Tibial artery (tissue), 4 donors: ENCODE data around the gene ATP11B.

Experiments used
- DNase-seq, 2 donors: peaks; one replicate each; pipeline ENCODE4 v3.0.0-alpha.2; 2019
- H3K27ac ChIP-seq, 2 donors: fragments of 200-600 bp; sonication (generic) in 1 of 2; 1 replicate in 1 of 2; 2 replicates in 1 of 2; pipeline ENCODE4 v1.5.1; 2018 to 2019; ENCODE audit warnings: mild to moderate bottlenecking in 1 of 2
- H3K27me3 ChIP-seq, 2 donors: fragments of 200-600 bp; sonication (generic) in 1 of 2; one replicate each; pipeline versions ENCODE4 v1.5.1 to v1.6.0; 2016 to 2019
- H3K36me3 ChIP-seq, 3 donors: fragments of 200-600 bp; sonication (generic) in 2 of 3; one replicate each; pipeline ENCODE4 v1.5.1; 2016 to 2019; ENCODE audit warnings: mild to moderate bottlenecking in 2 of 3
- H3K4me1 ChIP-seq, 4 donors: fragments of 200-600 bp; sonication (generic) in 2 of 4; 1 replicate in 3 of 4; 2 replicates in 1 of 4; pipeline ENCODE4 v1.5.1; 2016 to 2019
- H3K4me3 ChIP-seq, 2 donors: fragments of 200-600 bp; sonication (generic) in 1 of 2; 1 replicate in 1 of 2; 2 replicates in 1 of 2; pipeline ENCODE4 v1.5.1; 2018 to 2019; ENCODE audit warnings: mild to moderate bottlenecking in 2 of 2
- H3K9me3 ChIP-seq, 3 donors: fragments of 200-600 bp; sonication (generic) in 1 of 3; one replicate each; pipeline ENCODE4 v1.5.1; 2016 to 2019
- CTCF ChIP-seq, 2 experiments: fragments of 200-600 bp in 1 of 2; fragments of 450-650 bp in 1 of 2; IDR thresholded peaks; one replicate each; pipeline ENCODE4 v1.5.1; 2017 to 2019; ENCODE audit warnings: antibody characterized with exemption in 2 of 2, mild to moderate bottlenecking in 1 of 2, moderate library complexity in 1 of 2
- intact Hi-C: fragments of 100-400 bp; cut with DNase I; formaldehyde crosslinking; loops from one replicate; pipeline ENCODE4 v1.15.0; 2023; ENCODE audit warnings: low total_unique reads

ATP11B gene

DNA sequence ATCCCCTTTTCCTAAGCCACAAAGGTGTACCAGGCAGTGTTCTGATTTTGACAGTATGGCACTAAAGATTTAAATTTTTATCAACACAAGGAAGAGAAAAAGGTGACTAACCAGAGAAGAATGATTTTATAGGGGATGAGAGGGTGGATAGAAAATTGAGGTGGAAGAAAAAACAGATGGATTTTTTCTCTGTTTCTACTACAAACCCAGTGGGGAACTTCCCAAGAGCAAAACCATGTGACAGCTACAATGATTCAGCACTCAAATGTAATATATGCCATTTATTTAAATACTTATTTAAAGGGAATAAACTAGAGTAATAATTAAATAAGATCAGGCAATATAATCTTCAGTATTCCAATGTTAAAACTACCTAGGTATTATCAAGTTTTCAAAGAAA is 176.0 kb downstream of the ATP11B start:
- no peak overlapping the region for H3K27ac ChIP-seq
- DNase-seq: no peak
- no peaks in the 10 kb centered on the region for H3K36me3 ChIP-seq
- no peak overlapping the region for H3K4me3 ChIP-seq
- H3K9me3 ChIP-seq: no peaks in the 10 kb centered on the region
- intact Hi-C loops: no loop called here
- H3K27me3 ChIP-seq: no peaks in the 10 kb centered on the region
- TF ChIP-seq CTCF (IDR thresholded peaks at IDR 0.05): no peak
- H3K4me1 ChIP-seq: peaks cover 0 to 19% (median 4%) of the 10 kb centered on the region in 4 donors

GRCh38 chr3:182969853-182970252 is 176.5 kb downstream of the ATP11B start:
- Histone ChIP-seq H3K4me1 (peaks cover 0 to 19% (median 4%) of the 10 kb centered on the region in 4 donors), H3K27me3 (no peaks in the 10 kb centered on the region), H3K27ac (no peak overlapping the region), H3K9me3 (no peaks in the 10 kb centered on the region), H3K36me3 (no peaks in the 10 kb centered on the region), H3K4me3 (no peak overlapping the region)
- no peak for TF ChIP-seq CTCF (IDR thresholded peaks at IDR 0.05)
- DNase-seq: no peak
- intact Hi-C loops: no loop called here

- no peaks in the 10 kb centered on the region for H3K36me3 ChIP-seq
- no peak overlapping the region for H3K4me3 ChIP-seq
- no peak overlapping the region for H3K27ac ChIP-seq
- peaks cover 0 to 19% (median 4%) of the 10 kb centered on the region in 4 donors for H3K4me1 ChIP-seq
- no peak for TF ChIP-seq CTCF (IDR thresholded peaks at IDR 0.05)
- DNase-seq: no peak
- H3K27me3 ChIP-seq: no peaks in the 10 kb centered on the region
- intact Hi-C loops: no loop called here
- H3K9me3 ChIP-seq: no peaks in the 10 kb centered on the region
These were observed 177.6 kb downstream of the ATP11B start for GRCh38 chr3:182970811-182971418.
